Right lobe of liver (tissue), 4 donors: ENCODE measurements around the gene PGAP1.

Experiments
- CTCF ChIP-seq, 4 donors: fragments of 200-600 bp in 3 of 4; fragments of 450-650 bp in 1 of 4; IDR thresholded peaks; one replicate each; pipeline versions ENCODE4 v1.5.1 to v1.8.0; 2016 to 2022; ENCODE audit warnings: antibody characterized with exemption in 4 of 4, mild to moderate bottlenecking in 2 of 4
- POLR2A ChIP-seq: fragments of 450-650 bp; IDR thresholded peaks from one replicate; pipeline ENCODE4 v1.6.1; 2017; ENCODE audit warnings: antibody characterized with exemption, mild to moderate bottlenecking
- donor health status: DM: no; HTN: no; CAD: no.
- donor health status: DM: no; HTN: no; CAD: no.
- donor health status: DM: no; HTN: yes; CAD: no.

- no peak for TF ChIP-seq CTCF (IDR thresholded peaks at IDR 0.05)
- no peak for TF ChIP-seq POLR2A
Observed at GRCh38 chr2:196918927-196919326, 7.6 kb downstream of the PGAP1 start.
